Nephron progenitor cell (in vitro differentiated cells): ENCODE results near the gene DNAH8.

Source experiments
- DNase-seq: peaks from one replicate; pipeline ENCODE4 v3.0.0; 2021
- H3K27ac Mint-ChIP-seq: 2 replicates; pipeline ENCODE4 v1.8.0; 2021; ENCODE audit warnings: mild to moderate bottlenecking, moderate library complexity, mixed read lengths
- H3K27me3 Mint-ChIP-seq: 2 replicates; pipeline ENCODE4 v1.8.0; 2021; ENCODE audit warnings: mild to moderate bottlenecking, low read depth, mixed read lengths; ENCODE audit not compliant: poor library complexity
- H3K36me3 Mint-ChIP-seq: 2 replicates; pipeline ENCODE4 v1.8.0; 2021; ENCODE audit warnings: low read depth, mixed read lengths
- H3K4me1 Mint-ChIP-seq: 2 replicates; pipeline ENCODE4 v1.8.0; 2021; ENCODE audit warnings: mixed read lengths
- H3K4me3 Mint-ChIP-seq: 2 replicates; pipeline ENCODE4 v1.8.0; 2021; ENCODE audit warnings: mild to moderate bottlenecking, moderate library complexity, mixed read lengths
- H3K9me3 Mint-ChIP-seq: 2 replicates; pipeline ENCODE4 v1.8.0; 2021; ENCODE audit warnings: mild to moderate bottlenecking, moderate library complexity, mixed read lengths
- CTCF ChIP-seq: fragments of 200-600 bp; sonication (generic); IDR thresholded peaks from 2 replicates; pipeline ENCODE4 v1.5.0; 2021; ENCODE audit warnings: antibody characterized with exemption

Gene DNAH8

GRCh38 chr6:38708496-38708895 is 6.6 kb upstream of the DNAH8 start:
- H3K4me3 Mint-ChIP-seq, result no peak overlapping the region
- H3K27me3 Mint-ChIP-seq, result peaks cover 26% of the 10 kb centered on the region
- no peaks in the 10 kb centered on the region for H3K4me1 Mint-ChIP-seq
- no peak for TF ChIP-seq CTCF
- no peak for DNase-seq
- H3K9me3 Mint-ChIP-seq, result peaks cover 17% of the 10 kb centered on the region
- no peak overlapping the region for H3K27ac Mint-ChIP-seq
- H3K36me3 Mint-ChIP-seq, result no peaks in the 10 kb centered on the region

- no peaks in the 10 kb centered on the region for H3K4me1 Mint-ChIP-seq
- no peak for TF ChIP-seq CTCF
- no peak overlapping the region for H3K27ac Mint-ChIP-seq
- peaks cover 17% of the 10 kb centered on the region for H3K9me3 Mint-ChIP-seq
- no peak overlapping the region for H3K4me3 Mint-ChIP-seq
- H3K36me3 Mint-ChIP-seq, result no peaks in the 10 kb centered on the region
- DNase-seq, result no peak
- H3K27me3 Mint-ChIP-seq, result peaks cover 48% of the 10 kb centered on the region
These were observed 1.3 kb upstream of the DNAH8 start for GRCh38 chr6:38713812-38714211.

GRCh38 chr6:38714239-38715015 is 684 bp upstream of the DNAH8 start:
- TF ChIP-seq CTCF, result no peak
- Mint-ChIP-seq H3K4me3 (peak overlapping the region; percentile 29), H3K27ac (no peak overlapping the region), H3K9me3 (peaks cover 18% of the 10 kb centered on the region), H3K4me1 (no peaks in the 10 kb centered on the region), H3K36me3 (no peaks in the 10 kb centered on the region), H3K27me3 (peaks cover 46% of the 10 kb centered on the region)
- no peak for DNase-seq

- Mint-ChIP-seq H3K27ac (no peak overlapping the region), H3K27me3 (peaks cover 40% of the 10 kb centered on the region), H3K9me3 (peaks cover 14% of the 10 kb centered on the region), H3K36me3 (no peaks in the 10 kb centered on the region), H3K4me1 (no peaks in the 10 kb centered on the region), H3K4me3 (no peak overlapping the region)
- TF ChIP-seq CTCF, result no peak
- no peak for DNase-seq
These were observed 1.7 kb downstream of the DNAH8 start for GRCh38 chr6:38716825-38717224.

GRCh38 chr6:38719358-38719757 is 4.2 kb downstream of the DNAH8 start:
- no peak overlapping the region for H3K27ac Mint-ChIP-seq
- no peaks in the 10 kb centered on the region for H3K36me3 Mint-ChIP-seq

More at GRCh38 chr6:38719358-38719757, 4.2 kb downstream of the DNAH8 start:
- DNase-seq, result no peak
- TF ChIP-seq CTCF, result no peak
- peaks cover 4% of the 10 kb centered on the region for H3K4me1 Mint-ChIP-seq
- no peak overlapping the region for H3K4me3 Mint-ChIP-seq
- peaks cover 11% of the 10 kb centered on the region for H3K9me3 Mint-ChIP-seq
- H3K27me3 Mint-ChIP-seq, result peaks cover 27% of the 10 kb centered on the region
